Esophagus squamous epithelium (tissue), 5 donors: Measurements from ENCODE around the gene TRAT1. TPM values are rescaled to one million over a fixed set of nuclear protein-coding genes. Genes with fewer than 3 reads are reported as not detected.
A peak's percentile ranks its signal among the peaks of the same experiment; 100 is the strongest.

Experiments used
- DNase-seq: peaks from one replicate; lab custom pipeline; 2025; lab: John Stamatoyannopoulos, UW
- H3K27ac ChIP-seq, 4 donors: fragments of 200-600 bp; sonication (generic); one replicate each; pipeline ENCODE4 v1.5.1; 2016 to 2019; ENCODE audit warnings: mild to moderate bottlenecking in 1 of 4
- H3K27me3 ChIP-seq, 4 donors: fragments of 200-600 bp; sonication (generic); 1 replicate in 3 of 4; 2 replicates in 1 of 4; pipeline versions ENCODE4 v1.5.1 to v1.6.0; 2017 to 2021; ENCODE audit warnings: antibody characterized with exemption in 1 of 4
- H3K36me3 ChIP-seq, 3 donors: fragments of 200-600 bp; sonication (generic); one replicate each; pipeline ENCODE4 v1.5.1; 2016 to 2019
- H3K4me1 ChIP-seq, 3 donors: fragments of 200-600 bp; sonication (generic); one replicate each; pipeline ENCODE4 v1.5.1; 2017 to 2019
- H3K4me3 ChIP-seq, 4 donors: fragments of 200-600 bp; sonication (generic); 1 replicate in 3 of 4; 2 replicates in 1 of 4; pipeline ENCODE4 v1.5.1; 2016 to 2019; ENCODE audit warnings: mild to moderate bottlenecking in 2 of 4, moderate library complexity in 1 of 4
- H3K9me3 ChIP-seq, 3 donors: fragments of 200-600 bp; sonication (generic); one replicate each; pipeline ENCODE4 v1.5.1; 2016 to 2019
- POLR2A ChIP-seq, 4 donors: fragments of 450-650 bp; IDR thresholded peaks; one replicate each; pipeline ENCODE4 v1.6.1; 2017; ENCODE audit warnings: antibody characterized with exemption in 4 of 4, mild to moderate bottlenecking in 4 of 4, moderate library complexity in 3 of 4
- whole genome bisulfite sequencing, 2 donors: methylation state at CpG; one replicate each; pipeline ENCODE4 v1.1.5; 2018; 5-methylcytosine and 5-hydroxymethylcytosine counted together
- intact Hi-C: fragments of 100-400 bp; cut with DNase I; formaldehyde crosslinking; loops from one replicate; pipeline ENCODE4 v1.15.0; 2022
- total RNA-seq, 4 donors: library from RNA; depleted of rRNA; stranded (reverse); fragments of >200 nt; gene quantifications; one replicate each; pipeline ENCODE4 v1.1.0, GENCODE V29; 2016
- TF ChIP-seq, protein P1 (sequence below), 6 experiments: fragments of 450-650 bp in 4 of 6; fragments of 200-600 bp in 2 of 6; sonication (generic) in 2 of 6; IDR thresholded peaks; one replicate each; pipeline ENCODE4 v1.5.1; 2016 to 2019; ENCODE audit warnings: antibody characterized with exemption in 6 of 6, mild to moderate bottlenecking in 4 of 6, moderate library complexity in 4 of 6
- donor health status: DM: yes; HTN: yes; CAD: no.

The TRAT1 gene, protein sequence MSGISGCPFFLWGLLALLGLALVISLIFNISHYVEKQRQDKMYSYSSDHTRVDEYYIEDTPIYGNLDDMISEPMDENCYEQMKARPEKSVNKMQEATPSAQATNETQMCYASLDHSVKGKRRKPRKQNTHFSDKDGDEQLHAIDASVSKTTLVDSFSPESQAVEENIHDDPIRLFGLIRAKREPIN
- total RNA-seq = 1 to 10 TPM in 1 of 4 donors, under 1 TPM in 3; 0.53 to 2.3 (median 0.83) TPM

DNA sequence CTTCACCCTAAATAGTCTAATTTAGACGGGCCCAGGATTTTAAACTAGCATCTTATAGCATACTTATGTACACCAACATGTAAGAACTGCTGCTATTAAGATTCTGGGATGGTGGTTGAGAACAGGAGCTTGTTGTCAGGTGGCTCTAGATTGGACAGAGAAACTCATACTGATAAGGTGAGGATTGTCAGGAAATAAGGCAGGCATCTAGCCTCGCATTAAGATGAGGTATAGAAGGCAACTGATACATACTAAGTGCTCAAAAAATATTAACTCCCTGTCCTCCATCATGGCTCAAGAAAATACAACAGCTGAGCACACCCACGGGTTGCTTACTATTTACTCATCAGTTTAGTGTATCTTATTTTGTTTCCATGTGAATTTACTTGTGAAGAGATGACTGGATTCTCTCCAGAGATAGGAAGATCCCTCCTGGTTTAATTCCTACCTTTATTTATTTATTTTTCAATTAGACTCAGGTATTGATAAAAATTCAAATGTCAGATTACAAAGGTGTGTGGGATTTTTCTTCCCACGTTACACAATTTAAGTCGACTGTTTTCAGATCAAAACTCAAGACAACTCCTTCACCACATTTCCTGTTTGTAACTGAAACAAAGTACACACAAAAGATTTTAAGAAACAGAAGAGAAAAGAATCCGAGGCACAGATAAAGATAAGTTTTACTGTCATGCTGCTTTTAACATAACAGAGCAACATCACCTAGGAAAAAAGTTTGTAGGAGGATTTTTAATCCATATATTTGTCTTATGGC lies at the start of gene TRAT1:
TRAT1 (plus strand) TSS at position 664 of the 775 bp plus-strand sequence. CDS start 142 bp downstream, outside the sequence.
- Histone ChIP-seq H3K4me1 (no peaks in the 10 kb centered on the region), H3K9me3 (no peaks in the 10 kb centered on the region), H3K27me3 (no peaks in the 10 kb centered on the region), H3K27ac (no peak within 1 kb of the TSS), H3K36me3 (no peaks in the 10 kb centered on the region), H3K4me3 (peak within 1 kb of the TSS in 1 of 4 donors; percentile 1)
- TF ChIP-seq, protein P1, sequence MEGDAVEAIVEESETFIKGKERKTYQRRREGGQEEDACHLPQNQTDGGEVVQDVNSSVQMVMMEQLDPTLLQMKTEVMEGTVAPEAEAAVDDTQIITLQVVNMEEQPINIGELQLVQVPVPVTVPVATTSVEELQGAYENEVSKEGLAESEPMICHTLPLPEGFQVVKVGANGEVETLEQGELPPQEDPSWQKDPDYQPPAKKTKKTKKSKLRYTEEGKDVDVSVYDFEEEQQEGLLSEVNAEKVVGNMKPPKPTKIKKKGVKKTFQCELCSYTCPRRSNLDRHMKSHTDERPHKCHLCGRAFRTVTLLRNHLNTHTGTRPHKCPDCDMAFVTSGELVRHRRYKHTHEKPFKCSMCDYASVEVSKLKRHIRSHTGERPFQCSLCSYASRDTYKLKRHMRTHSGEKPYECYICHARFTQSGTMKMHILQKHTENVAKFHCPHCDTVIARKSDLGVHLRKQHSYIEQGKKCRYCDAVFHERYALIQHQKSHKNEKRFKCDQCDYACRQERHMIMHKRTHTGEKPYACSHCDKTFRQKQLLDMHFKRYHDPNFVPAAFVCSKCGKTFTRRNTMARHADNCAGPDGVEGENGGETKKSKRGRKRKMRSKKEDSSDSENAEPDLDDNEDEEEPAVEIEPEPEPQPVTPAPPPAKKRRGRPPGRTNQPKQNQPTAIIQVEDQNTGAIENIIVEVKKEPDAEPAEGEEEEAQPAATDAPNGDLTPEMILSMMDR (IDR thresholded peaks at IDR 0.05) = no peak
- peak in 1 of 4 donors; percentile 26 for TF ChIP-seq POLR2A (IDR thresholded peaks at IDR 0.05)
- intact Hi-C loops = no loop called here
- 41 to 50% methylated on average over 6 of the region's 6 CpGs for WGBS, 2 donors
- no peak for DNase-seq

DNA sequence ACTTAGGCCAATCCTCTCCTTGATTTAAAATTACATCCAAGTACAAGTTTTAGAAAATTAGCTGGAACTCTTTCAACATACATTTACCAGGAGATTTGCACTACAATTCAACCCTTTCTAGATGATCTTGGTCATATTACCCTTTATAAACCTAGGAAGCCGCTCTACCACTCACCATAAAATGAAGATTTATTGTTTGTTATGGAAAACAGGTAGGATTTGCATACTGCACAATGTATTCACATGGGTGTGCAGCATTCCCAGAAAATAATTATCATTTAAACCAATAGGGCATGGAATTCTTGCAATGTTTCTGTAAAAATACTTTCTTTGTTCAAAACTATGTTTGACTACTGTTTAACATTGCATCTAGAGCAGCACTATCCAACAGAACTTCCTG lies 46.9 kb upstream of the TRAT1 start:
- H3K4me1 ChIP-seq = no peaks in the 10 kb centered on the region
- no peaks in the 10 kb centered on the region for H3K36me3 ChIP-seq
- 38 to 52% methylated on average over 1 of the region's 1 CpG for WGBS, 2 donors
- H3K4me3 ChIP-seq = no peak overlapping the region
- no peaks in the 10 kb centered on the region for H3K9me3 ChIP-seq
- TF ChIP-seq, protein P1 (IDR thresholded peaks at IDR 0.05) = no peak
- TF ChIP-seq POLR2A (IDR thresholded peaks at IDR 0.05) = no peak
- H3K27ac ChIP-seq = no peak overlapping the region
- DNase-seq = no peak
- no peaks in the 10 kb centered on the region for H3K27me3 ChIP-seq
- intact Hi-C loops = no loop called here

DNA sequence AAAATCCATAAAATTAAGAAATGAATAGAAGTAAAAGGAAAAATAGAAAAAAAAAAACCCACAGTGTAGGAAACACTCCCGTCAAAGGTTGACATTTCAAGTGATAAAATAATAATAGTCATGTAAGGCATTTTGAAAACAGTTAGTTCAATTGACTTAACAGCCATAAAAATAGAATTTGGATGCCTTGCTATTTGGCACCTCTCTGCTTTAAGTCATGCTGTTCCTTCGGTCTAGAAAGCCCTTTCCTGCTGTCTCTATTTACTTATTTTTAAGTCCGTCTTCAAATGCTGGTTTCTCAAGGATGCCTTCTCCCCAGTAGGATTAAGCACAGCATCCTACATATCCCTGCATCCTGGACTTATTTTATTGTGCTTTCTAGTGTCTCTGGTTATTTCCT lies 43.1 kb upstream of the TRAT1 start:
- H3K27ac ChIP-seq = no peak overlapping the region
- WGBS, 2 donors = 87 to 92% methylated on average over 3 of the region's 3 CpGs
- no peaks in the 10 kb centered on the region for H3K9me3 ChIP-seq
- no peaks in the 10 kb centered on the region for H3K36me3 ChIP-seq
- no peak overlapping the region for H3K4me3 ChIP-seq
- DNase-seq = no peak
- H3K27me3 ChIP-seq = no peaks in the 10 kb centered on the region
- no peak for TF ChIP-seq POLR2A (IDR thresholded peaks at IDR 0.05)
- TF ChIP-seq, protein P1 (IDR thresholded peaks at IDR 0.05) = no peak
- intact Hi-C loops = no loop called here
- no peaks in the 10 kb centered on the region for H3K4me1 ChIP-seq

DNA sequence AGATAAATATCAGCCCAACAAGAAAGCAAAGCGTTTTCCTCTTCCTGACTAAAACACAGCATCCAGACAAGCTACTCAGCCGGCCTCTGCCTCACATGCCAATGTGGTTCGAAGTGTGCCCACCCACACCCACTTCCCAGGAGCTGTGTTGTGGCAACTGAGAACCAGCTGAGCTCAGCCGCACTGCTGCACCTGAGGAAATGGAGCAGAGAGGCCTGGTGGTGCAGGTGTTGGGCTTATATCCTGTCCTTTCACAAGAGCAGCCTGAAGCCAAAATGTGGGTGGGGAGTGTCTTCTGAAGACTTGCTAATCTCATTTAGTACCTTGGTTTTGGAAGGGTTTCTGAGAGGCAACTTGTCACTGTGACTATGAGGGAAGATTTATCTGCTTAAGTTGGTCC lies 42.4 kb upstream of the TRAT1 start:
- intact Hi-C loops = no loop called here
- no peak for TF ChIP-seq POLR2A (IDR thresholded peaks at IDR 0.05)
- TF ChIP-seq, protein P1 (IDR thresholded peaks at IDR 0.05) = no peak
- 60 to 67% methylated on average over 4 of the region's 4 CpGs for WGBS, 2 donors
- Histone ChIP-seq H3K4me3 (no peak overlapping the region), H3K9me3 (no peaks in the 10 kb centered on the region), H3K27ac (no peak overlapping the region), H3K27me3 (no peaks in the 10 kb centered on the region), H3K36me3 (no peaks in the 10 kb centered on the region), H3K4me1 (no peaks in the 10 kb centered on the region)
- DNase-seq = no peak

DNA sequence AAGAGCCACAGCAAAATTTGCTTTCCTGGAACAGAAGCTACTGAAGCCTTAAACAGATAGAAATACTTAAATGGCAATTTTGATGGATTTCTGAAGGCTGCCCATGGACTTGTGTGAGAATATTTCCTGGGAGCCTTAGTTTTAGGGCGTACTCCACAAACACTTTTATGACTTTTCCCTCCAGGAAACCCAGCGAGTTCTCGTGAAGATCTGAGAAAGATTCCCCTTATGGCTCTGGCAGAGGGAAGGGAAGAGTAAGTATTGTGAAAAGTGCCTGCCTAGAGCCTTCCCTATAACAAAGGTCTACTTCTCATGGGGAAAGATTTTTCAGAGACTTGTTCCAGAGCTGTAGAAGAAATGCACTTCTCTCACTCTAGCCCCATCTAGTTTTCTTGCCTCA lies 31.1 kb upstream of the TRAT1 start:
- Histone ChIP-seq H3K36me3 (no peaks in the 10 kb centered on the region), H3K9me3 (no peaks in the 10 kb centered on the region), H3K4me3 (no peak overlapping the region), H3K27me3 (no peaks in the 10 kb centered on the region), H3K4me1 (no peaks in the 10 kb centered on the region), H3K27ac (no peak overlapping the region)
- no peak for TF ChIP-seq POLR2A (IDR thresholded peaks at IDR 0.05)
- TF ChIP-seq, protein P1 (IDR thresholded peaks at IDR 0.05) = no peak
- intact Hi-C loops = no loop called here
- no peak for DNase-seq
- 45 to 49% methylated on average over 3 of the region's 3 CpGs for WGBS, 2 donors
